IPS DF 4.7 (cell line): ENCODE measurements around the gene TTBK2.
A peak's percentile ranks its signal among the peaks of the same experiment; 100 is the strongest.
"Not testable (repeated sequence)": the region's sequence is repeated elsewhere in the genome, so short reads cannot be mapped to it uniquely, and the experiment has no call there.

Experiments used
- DNase-seq: peaks from one replicate; pipeline ENCODE4 v3.0.0-alpha.2; 2013; ENCODE audit warnings: low spot score; ENCODE audit errors: extremely low read depth

Gene TTBK2

GRCh38 chr15:42908538-42908937 is 12.0 kb downstream of the TTBK2 start:
- DNase-seq = no peak

GRCh38 chr15:42903388-42904324 is 16.9 kb downstream of the TTBK2 start:
- DNase-seq = no peak

GRCh38 chr15:42893911-42894310 is 26.7 kb downstream of the TTBK2 start:
- DNase-seq = not testable (repeated sequence)

- DNase-seq = no peak
Observed at GRCh38 chr15:42891569-42891968, 29.0 kb downstream of the TTBK2 start.

DNA sequence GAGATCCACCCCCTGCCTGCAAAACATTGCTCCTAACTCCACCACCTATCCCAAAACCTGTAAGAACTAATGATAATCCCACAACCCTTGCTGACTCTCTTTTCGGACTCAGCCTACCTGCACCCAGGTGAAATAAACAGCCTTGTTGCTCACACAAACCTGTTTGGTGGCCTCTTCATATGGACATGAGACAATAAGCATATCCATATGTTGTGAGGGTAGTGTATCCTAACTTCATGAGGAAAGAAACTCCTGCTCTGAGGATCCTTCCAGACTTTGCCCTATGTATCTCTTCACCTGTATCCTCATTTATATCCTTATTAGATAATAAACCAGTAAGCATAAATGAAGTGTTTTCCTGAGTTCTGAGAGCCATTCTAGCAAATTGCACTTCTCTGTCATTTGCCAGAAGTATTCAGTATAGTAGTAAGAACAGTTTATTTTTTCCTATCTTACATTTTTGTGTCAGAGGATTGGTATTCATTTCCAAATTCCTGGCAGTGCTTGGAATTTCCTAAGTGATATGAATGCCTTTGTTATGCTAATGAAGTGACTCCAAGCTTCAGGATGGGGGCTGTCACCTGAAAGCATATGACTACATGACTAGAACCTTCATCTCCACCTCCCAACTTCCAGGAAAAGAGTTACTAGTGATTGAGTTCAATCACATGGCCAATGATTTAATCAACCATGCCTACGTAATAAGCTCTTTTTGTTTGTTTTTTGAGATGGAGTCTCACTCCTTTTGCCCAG is 30.2 kb downstream of the TTBK2 start:
- DNase-seq = peak; percentile 56

GRCh38 chr15:42887384-42887783 is 33.2 kb downstream of the TTBK2 start:
- not testable (repeated sequence) for DNase-seq

DNA sequence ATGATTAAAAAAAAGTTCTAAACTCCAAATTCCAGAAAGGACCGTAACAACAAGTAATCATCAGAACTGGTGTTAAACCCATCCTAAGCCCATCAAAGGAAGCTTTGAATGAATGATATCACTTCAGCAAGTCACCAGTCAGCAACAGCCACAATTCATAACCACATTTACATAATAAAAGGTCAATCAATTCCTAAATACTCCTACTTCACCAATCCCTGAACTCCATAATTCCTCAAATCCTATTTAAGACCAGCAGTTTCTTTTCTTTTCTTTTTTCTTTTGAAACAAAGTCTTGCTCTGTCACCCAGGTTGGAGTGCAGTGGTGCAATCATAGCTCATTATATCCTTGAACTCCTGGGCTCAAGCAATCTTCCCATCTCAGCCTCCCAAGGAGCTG is 40.5 kb downstream of the TTBK2 start:
- DNase-seq = no peak

- no peak for DNase-seq
Observed at GRCh38 chr15:42879443-42879842, 41.1 kb downstream of the TTBK2 start.

- no peak for DNase-seq
Observed at GRCh38 chr15:42876224-42876623, 44.4 kb downstream of the TTBK2 start.

DNA sequence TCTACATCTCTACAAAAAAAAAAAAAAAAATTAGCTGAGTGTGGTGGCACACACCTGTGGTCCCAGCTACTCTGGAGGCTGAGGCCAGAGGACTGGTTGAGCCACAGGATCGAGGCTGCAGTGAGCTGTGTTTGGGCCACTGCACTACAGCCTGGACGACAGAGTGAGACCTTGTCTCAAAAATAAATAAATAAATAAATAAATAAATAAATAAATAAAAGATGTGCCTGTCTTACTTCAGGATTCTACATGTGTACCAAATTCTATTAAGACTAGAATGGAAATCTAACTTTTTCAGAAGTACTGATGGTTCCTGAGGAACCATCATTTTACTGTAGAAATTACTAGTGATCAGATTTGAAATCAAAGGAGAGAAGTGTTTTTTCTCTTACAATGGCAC is 51.9 kb downstream of the TTBK2 start:
- no peak for DNase-seq

DNA sequence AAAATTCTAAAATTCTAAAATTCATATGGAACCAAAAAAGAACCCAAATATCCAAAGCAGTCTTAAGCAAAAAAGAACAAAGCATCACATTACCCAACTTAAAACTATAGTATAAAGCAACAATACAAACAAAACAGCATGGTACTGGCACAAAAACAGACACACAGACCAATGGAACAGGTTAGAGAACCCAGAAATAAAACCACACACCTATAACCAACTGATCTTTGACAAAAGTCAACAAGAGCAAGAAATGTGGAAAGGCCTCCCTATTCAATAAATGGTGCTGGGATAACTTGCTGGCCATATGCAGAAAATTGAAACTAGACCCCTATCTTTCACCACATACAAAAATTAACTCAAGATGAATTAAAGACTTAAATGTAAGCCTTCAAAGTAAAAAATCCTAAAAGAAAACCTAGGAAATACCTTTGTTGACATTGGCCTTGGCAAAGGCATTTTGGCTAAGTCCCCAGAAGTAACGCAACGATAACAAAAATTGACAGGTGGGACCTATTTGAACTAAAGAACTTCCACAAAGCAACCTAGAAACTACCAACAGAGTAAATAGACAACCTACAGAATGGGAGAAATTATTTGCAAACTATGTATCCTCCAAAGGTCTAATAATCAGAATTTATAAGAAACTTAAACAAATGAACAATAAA is 56.9 kb downstream of the TTBK2 start:
- DNase-seq = no peak

DNA sequence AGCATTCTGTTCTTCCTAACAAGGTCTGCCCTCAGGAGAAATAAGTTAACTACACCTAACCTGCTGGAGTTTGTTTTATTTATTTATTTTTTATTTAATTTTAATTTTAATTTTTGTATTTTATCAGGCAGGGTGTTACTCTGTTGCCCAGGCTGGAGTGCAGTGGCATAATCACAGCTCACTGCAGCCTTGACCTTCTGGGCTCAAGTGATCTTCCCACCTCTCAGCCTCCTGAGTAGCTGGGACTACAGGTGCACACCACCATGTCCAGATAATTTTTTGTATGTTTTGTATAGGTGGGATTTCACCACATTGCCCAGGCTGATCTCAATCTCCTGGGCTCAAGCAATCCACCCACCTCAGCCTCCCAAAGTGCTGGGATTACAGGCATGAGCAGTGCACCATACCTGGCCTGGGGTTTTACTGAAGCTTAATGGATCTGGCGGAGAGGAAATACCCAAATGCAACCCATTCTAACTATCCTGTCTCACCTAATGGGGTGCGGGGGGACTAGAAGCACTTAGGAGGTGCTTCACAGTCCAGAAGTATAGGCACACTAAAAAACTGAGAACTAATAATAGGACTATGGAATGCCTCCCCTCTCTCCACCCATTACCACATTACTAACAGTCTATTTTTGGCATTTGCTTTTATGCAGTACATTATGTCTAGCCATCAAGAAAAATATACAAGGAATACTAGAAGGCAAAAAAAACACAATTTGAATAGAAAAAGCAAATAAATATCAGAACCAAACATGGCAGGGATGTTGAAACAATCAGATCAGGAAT is 61.4 kb downstream of the TTBK2 start:
- DNase-seq = no peak

DNA sequence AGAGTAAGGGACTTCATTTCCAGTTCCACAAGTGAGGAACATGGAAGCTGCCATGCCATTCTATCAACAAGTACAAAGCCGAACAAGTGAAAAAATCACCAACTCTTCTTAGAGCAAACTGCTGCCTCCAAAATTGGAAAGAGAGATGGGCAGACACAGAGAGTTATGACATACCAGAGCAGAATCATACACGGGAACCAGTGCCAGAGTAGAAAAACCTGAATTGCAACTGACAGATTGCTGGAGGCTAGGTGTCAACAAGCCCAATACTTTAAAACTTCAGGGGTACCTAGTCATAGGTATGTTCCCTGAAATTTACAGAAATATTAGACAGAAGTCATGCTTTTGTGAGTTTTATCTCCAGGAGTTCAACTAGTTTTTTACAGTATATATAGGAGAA is 62.0 kb downstream of the TTBK2 start:
- no peak for DNase-seq

GRCh38 chr15:42854576-42854975 is 66.0 kb downstream of the TTBK2 start:
- DNase-seq = no peak

- no peak for DNase-seq
Observed at GRCh38 chr15:42849836-42850235, 70.7 kb downstream of the TTBK2 start.

GRCh38 chr15:42848846-42849245 is 71.7 kb downstream of the TTBK2 start:
- DNase-seq = no peak

GRCh38 chr15:42846647-42847046 is 73.9 kb downstream of the TTBK2 start:
- DNase-seq = no peak

- no peak for DNase-seq
Observed at GRCh38 chr15:42845581-42845980, 75.0 kb downstream of the TTBK2 start.

DNA sequence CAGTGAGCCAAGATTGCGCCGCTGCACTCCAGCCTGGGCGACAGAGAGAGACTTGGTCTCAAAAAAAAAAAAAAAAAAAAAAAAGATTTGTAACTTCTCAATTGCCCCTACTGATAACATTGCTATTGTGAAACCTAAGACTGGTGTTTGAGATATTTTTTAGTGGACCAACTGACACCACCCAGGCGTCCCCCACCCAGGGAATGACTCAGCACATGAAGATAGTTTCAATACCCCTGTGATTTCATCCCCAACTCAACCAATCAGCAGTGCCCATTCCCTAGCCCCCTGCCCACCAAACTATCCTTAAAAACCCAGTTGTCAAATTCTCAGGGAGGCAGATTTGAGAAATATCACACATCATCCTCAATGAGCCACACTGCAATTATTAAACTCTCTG is 76.9 kb downstream of the TTBK2 start:
- no peak for DNase-seq

GRCh38 chr15:42836251-42836650 is 84.3 kb downstream of the TTBK2 start:
- DNase-seq = no peak

DNA sequence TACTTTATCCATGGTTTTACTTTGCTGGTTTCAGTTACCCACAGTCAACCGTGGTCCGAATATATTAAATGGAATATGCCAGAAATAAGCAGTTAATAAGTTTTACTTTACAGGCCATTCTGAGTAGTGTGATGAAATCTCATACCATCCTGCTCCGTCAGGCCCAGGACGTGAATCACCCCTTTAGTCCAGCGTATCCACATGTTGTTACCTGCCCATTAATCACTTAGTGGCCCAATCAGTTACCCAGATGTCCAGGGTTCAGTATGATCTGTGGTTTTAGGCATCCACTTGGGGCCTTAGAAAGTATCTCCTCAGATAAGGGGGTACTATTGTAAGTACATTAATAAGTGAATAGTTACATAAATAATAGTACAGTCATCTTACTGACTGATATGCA is 88.0 kb downstream of the TTBK2 start:
- no peak for DNase-seq
